Stimulated activated CD4-positive, alpha-beta T cell treated with anti-CD3 and anti-CD28 coated beads, Interleukin-1b, Interleukin-23, amount 100 ng/mL, for 4 hours (primary cell): Measurements from ENCODE around the gene BRINP1.

Experiments
- DNase-seq, 2 donors: peaks; one replicate each; pipeline ENCODE4 v3.0.0-alpha.2; 2020; ENCODE audit warnings: low read depth in 2 of 2

BRINP1 gene

GRCh38 chr9:119339056-119339455, 30.2 kb downstream of the BRINP1 start:
- no peak for DNase-seq

DNA sequence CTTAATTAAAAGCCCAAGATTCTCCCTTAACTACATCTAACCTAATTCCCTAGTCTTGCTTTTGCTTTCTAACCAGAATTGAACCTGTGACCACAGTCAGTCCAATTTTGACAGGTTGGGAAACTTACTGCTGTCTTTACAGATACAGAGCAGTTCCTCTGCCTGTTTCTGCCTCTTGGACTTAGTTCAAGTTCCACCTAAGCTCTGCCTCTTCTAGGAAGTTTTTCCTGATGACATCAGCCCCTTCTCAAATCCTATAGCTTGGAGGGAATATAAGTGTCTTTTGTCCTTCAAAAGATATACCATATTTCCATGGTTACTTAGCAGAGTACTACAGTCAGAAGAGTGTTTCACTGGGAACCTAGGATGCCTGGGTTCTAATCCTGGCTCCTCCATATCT, 31.7 kb downstream of the BRINP1 start:
- no peak for DNase-seq

- DNase-seq: no peak
These were observed 34.5 kb downstream of the BRINP1 start for GRCh38 chr9:119334745-119335144.

DNA sequence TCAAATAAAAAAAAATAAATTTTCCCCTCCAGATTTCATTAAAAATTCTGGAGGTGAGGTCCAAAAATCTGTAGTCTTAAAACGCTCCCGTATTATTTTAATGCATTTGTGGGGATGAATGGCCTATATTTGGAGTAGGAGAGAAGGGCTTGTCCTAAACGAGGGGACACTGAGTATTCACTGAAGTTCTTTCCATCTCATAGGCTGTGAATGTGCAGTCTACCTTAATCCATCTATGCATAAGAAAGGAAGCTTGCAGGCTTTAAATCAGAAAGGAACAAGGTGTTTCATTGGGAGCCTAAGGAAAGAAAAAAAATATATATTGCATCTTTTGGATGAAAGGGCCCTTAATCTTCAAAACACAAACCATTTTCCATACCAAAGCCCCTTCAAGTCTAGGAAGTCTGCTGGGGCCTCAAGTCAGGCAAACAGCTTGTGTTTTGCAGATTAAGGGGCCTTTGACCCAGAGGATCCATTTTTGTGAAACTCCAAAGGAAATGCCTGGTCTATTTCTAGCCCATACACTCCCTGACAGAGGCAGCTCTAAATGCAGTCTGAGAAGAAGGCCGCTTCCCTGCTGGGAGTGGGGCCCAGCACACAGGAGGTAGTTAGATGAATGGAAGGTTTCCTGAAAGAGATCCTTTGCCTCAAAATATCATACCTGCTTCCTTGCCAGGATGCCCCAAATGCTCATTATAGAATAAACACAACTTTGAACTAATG, 35.6 kb downstream of the BRINP1 start:
- DNase-seq: no peak

GRCh38 chr9:119332522-119332921, 36.7 kb downstream of the BRINP1 start:
- DNase-seq: no peak

DNA sequence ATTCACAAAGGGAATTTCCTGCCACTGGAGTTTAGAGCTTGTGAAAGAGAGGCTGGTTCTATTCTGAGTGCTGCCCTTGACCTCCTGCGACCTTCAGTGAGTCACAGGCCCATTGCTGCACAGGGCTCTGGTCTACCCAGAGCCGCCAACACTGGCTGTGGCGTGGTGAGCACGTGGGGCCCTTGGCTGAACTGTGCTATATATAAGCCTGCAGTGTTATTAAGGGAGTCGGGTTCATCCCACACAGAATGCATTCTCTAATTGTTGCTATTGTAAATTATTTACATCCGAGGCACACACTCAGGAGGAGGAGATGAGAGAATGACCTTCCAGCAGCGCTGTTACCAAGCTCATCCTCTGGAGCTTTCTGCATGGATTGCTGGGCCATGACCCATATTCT, 47.1 kb downstream of the BRINP1 start:
- DNase-seq: no peak

DNA sequence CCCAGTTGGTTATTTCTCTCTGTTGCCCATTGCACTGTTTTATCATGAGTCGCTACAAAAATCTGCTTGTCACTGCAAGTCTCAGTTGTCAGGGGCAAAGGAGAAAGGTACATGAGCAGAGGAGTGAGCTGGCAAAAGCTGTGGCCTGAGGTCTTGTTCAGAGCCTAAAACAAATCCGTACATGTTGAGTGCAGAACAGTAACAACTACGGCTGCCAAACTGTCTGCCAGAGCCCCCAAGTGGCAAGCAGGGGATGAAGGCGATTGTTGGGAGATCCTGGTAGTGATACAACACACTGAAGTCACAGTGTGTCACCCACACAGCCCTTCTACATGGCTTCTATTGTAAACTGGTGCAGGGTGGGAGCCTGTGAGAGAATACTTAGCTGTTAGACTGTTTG, 50.9 kb downstream of the BRINP1 start:
- DNase-seq: no peak

- no peak for DNase-seq
These were observed 55.4 kb downstream of the BRINP1 start for GRCh38 chr9:119313846-119314245.

DNA sequence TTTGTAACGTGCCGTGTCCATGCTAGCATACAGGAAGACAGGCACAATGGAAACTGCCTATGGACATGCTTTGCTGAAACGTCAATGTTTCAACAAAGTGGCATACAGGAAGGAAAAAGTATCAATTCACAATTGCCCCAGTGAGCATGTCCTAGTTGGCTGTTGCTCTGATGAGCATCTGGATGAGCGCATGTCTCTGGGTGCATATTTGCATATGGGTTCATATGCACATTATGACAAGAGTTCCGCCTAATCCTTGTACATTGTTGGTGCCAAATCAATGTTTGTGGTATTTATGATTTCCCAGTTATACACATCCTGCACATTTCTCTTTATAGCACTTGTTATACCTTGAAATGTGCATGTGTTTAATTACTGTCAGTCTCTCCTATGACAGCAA, 58.5 kb downstream of the BRINP1 start:
- no peak for DNase-seq

DNA sequence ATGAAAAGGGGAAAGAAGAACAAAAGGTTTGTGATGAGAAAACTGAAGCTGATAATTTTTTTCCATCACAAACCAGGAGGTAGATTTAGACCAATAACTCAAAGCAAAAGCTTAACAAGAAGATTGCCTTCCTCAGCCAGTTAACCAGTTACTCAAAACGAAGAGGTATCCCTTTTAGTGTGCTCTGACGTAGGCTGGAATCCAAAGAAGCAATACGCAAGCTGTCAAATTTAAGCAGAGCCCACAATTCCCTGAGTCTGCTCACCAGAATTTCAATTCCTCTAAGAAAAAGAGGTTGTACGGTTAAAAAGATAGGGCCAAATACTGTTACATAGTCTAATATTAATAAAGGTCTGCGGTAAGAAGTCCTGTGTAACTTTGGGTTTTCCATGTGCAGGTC, 61.8 kb downstream of the BRINP1 start:
- no peak for DNase-seq

GRCh38 chr9:119304555-119304954, 64.7 kb downstream of the BRINP1 start:
- no peak for DNase-seq

DNA sequence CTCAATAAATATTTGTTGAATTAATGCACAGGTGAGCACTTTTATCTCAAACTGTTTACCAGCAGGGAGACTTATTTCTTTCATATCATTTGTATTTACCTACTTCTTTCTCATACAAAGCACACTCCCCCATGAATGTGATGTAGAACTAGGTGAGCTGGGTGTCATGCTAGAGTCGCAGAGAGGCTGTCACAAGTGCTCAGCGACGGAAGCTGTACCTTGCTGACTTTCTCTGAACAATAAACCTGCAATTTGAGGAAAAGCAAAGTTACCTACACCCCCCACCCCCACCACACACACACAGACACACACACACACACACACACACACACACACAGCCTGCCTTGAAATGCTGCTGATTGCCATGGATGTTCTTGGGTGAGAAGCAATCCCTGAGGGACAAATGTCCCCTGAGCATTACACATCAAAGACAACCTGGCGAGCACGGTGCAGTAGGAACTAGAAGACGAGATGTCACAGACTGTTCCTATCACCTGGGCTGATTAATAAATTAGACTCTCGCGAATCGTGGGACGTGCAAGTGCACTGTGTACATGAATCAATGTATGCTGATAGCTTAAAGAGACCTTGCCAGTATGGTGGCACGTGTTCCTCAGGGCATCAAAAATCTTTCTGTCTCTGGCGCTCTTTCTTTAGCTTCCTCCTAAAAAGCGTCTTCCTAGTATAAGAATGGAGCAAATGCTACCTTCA, 66.1 kb downstream of the BRINP1 start:
- DNase-seq: no peak

- no peak for DNase-seq
These were observed 71.0 kb downstream of the BRINP1 start for GRCh38 chr9:119298076-119298853.

GRCh38 chr9:119291554-119291953, 77.7 kb downstream of the BRINP1 start:
- DNase-seq: no peak

DNA sequence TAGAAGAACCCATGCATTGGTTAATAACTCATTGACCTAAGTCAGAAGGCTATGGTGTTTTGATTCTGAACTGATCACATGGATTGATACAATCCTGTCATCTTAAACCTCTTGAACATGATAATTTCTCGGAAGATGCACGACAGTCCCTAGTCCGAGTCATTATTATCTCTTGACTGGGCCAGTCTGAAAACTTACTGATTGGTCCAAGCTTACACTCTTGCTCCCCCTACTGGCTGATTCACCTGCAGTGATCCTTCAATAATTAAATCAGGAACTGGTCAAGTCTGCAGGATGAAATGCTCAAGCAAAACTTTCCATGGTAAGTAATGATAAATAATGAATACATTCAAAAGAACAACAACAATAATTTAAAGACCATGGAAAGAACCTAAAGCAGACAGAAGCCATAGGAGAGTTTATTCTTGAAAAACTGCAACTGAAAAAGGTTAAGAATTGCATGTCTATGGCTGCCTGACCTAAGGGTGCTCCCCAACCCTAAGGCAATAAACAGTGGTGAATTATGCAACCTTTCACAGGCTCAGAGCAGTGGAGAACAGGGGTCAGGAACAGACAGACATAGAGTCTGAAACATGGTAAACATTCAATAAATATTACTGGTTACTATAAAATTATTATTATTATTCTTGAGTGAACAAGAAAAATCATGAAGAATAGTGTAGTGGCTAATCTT, 79.3 kb downstream of the BRINP1 start:
- no peak for DNase-seq

- DNase-seq: no peak
These were observed 84.5 kb downstream of the BRINP1 start for GRCh38 chr9:119284587-119285337.

GRCh38 chr9:119284118-119284517, 85.1 kb downstream of the BRINP1 start:
- no peak for DNase-seq

- no peak for DNase-seq
These were observed 86.0 kb downstream of the BRINP1 start for GRCh38 chr9:119283078-119283794.

GRCh38 chr9:119282476-119283077, 86.7 kb downstream of the BRINP1 start:
- DNase-seq: no peak

GRCh38 chr9:119280740-119281485, 88.3 kb downstream of the BRINP1 start:
- DNase-seq: no peak
